RPMI7951 (cell line): ENCODE measurements around the gene ZBTB7C. TPM values are rescaled to one million over a fixed set of nuclear protein-coding genes. Genes with fewer than 3 reads are reported as not detected.

Experiments
- DNase-seq: peaks from one replicate; pipeline ENCODE4 v3.0.0-alpha.2; 2012; ENCODE audit warnings: low read depth
- total RNA-seq: library from RNA; depleted of rRNA; stranded (reverse); fragments of >200 nt; shearing (Covaris generic); gene quantifications from 2 replicates; pipeline ENCODE4 v1.2.3, GENCODE V29; 2014

ZBTB7C gene
- total RNA-seq, 1 experiment from 2014 or later: 0.12 TPM

- DNase-seq: no peak
These were observed 385.1 kb downstream of the ZBTB7C start for GRCh38 chr18:48024009-48024512.

- peak; percentile 79 for DNase-seq
These were observed 385.7 kb downstream of the ZBTB7C start for GRCh38 chr18:48023334-48024008.

- DNase-seq: peak; percentile 70
These were observed 386.5 kb downstream of the ZBTB7C start for GRCh38 chr18:48022531-48023329.

- no peak for DNase-seq
These were observed 387.2 kb downstream of the ZBTB7C start for GRCh38 chr18:48022021-48022420.

- DNase-seq: no peak
These were observed 387.8 kb downstream of the ZBTB7C start for GRCh38 chr18:48021273-48021914.

GRCh38 chr18:48020337-48021250, 388.6 kb downstream of the ZBTB7C start:
- DNase-seq: no peak

- DNase-seq: no peak
These were observed 389.4 kb downstream of the ZBTB7C start for GRCh38 chr18:48019557-48020325.

- DNase-seq: peak; percentile 25
These were observed 390.3 kb downstream of the ZBTB7C start for GRCh38 chr18:48018851-48019250.

GRCh38 chr18:48017635-48018034, 391.5 kb downstream of the ZBTB7C start:
- peak; percentile 24 for DNase-seq

- no peak for DNase-seq
These were observed 396.0 kb downstream of the ZBTB7C start for GRCh38 chr18:48013162-48013561.

GRCh38 chr18:48011926-48012465, 397.2 kb downstream of the ZBTB7C start:
- no peak for DNase-seq

- DNase-seq: no peak
These were observed 398.9 kb downstream of the ZBTB7C start for GRCh38 chr18:48010264-48010663.

- DNase-seq: no peak
These were observed 400.0 kb downstream of the ZBTB7C start for GRCh38 chr18:48009116-48009745.

GRCh38 chr18:48007955-48008701, 401.1 kb downstream of the ZBTB7C start:
- peak; percentile 73 for DNase-seq

- DNase-seq: no peak
These were observed 401.8 kb downstream of the ZBTB7C start for GRCh38 chr18:48007381-48007780.

GRCh38 chr18:48006415-48007175, 402.6 kb downstream of the ZBTB7C start:
- no peak for DNase-seq

GRCh38 chr18:48004577-48004976, 404.6 kb downstream of the ZBTB7C start:
- peak; percentile 13 for DNase-seq
